Upper lobe of left lung (tissue), 4 donors: ENCODE data around the gene VPS11.

Experiments
- CTCF ChIP-seq, 6 experiments: fragments of 450-650 bp in 4 of 6; fragments of 200-600 bp in 2 of 6; sonication (generic) in 2 of 6; IDR thresholded peaks; one replicate each; pipeline ENCODE4 v1.5.1; 2016 to 2019; ENCODE audit warnings: antibody characterized with exemption in 6 of 6
- POLR2AphosphoS5 ChIP-seq, 2 donors: sonication (generic); formaldehyde crosslinking; IDR thresholded peaks; one replicate each; pipeline ENCODE4 v1.5.1; 2017; ENCODE audit warnings: antibody characterized with exemption in 2 of 2

GRCh38 chr11:119094816-119095065 is 27.1 kb downstream of the VPS11 start:
- TF ChIP-seq POLR2AphosphoS5 (IDR thresholded peaks at IDR 0.05) (no peak), CTCF (IDR thresholded peaks at IDR 0.05) (peak in 5 of 6 experiments; percentile 63 to 88 (median 84))
